ENCODE measurements around the gene SNX9.

DNA sequence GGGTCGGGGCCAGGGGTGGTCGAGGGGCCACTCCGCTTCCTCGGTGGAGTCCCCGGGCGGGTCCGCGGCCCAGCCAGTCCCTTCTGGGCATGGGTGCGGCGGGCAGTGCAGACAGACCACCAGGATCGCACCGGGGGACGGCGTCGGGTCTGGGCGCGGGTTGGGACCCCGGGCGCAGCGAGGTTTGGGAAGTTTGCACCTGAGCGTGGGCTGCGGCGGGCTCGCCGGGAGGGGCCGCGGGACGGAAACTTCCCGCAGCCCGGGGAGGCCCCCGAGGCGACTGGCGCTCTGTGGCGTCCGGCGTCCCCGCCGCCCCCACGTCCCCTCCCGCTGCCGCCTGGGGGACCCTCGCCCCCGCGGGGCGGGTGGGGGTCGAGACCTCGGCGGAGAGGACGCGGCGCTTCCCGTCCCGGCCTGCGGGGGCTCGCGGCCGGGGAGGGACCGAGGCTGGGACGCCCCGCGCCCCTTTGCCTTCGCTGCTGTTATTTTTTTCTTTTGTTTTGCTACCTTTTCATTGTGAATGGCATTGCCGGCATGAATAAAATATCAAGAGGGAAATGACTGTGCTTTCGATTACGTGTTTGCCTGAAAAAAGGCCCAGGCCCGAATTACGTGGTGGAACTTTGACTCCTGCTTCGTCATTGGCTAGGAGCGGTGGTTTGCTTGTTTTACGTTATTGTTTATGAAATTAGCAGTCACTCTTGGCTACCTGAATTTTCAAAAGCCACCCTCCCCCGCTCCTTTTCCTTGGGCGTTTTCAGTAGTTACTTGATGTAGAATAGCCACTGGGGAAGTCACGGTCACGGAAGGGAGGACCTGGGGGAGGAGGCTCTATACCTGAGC lies 703 bp downstream of the SNX9 start:
- TF ChIP-seq SRF (IDR thresholded peaks at IDR 0.05; ENCODE audit: low read depth, low read length) (no peak), SP1 (IDR thresholded peaks at IDR 0.05; ENCODE audit: low read depth, low read length) (no peak)
- TF ChIP-seq, protein P1, sequence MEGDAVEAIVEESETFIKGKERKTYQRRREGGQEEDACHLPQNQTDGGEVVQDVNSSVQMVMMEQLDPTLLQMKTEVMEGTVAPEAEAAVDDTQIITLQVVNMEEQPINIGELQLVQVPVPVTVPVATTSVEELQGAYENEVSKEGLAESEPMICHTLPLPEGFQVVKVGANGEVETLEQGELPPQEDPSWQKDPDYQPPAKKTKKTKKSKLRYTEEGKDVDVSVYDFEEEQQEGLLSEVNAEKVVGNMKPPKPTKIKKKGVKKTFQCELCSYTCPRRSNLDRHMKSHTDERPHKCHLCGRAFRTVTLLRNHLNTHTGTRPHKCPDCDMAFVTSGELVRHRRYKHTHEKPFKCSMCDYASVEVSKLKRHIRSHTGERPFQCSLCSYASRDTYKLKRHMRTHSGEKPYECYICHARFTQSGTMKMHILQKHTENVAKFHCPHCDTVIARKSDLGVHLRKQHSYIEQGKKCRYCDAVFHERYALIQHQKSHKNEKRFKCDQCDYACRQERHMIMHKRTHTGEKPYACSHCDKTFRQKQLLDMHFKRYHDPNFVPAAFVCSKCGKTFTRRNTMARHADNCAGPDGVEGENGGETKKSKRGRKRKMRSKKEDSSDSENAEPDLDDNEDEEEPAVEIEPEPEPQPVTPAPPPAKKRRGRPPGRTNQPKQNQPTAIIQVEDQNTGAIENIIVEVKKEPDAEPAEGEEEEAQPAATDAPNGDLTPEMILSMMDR (IDR thresholded peaks at IDR 0.05; ENCODE audit: control extremely low read depth in 1 of 3, insufficient read depth in 1 of 3, low read depth in 1 of 3, low read length in 3 of 3) = no peak

Measured in H1 (cell line).